Naive thymus-derived CD8-positive, alpha-beta T cell (primary cell): ENCODE measurements around the gene SLC38A11. TPM values are rescaled to one million over a fixed set of nuclear protein-coding genes. Genes with fewer than 3 reads are reported as not detected.
"Not testable (repeated sequence)": the region's sequence is repeated elsewhere in the genome, so short reads cannot be mapped to it uniquely, and the experiment has no call there.

Source experiments
- ATAC-seq, 2 donors: fragments of 150-1000 bp; cut with Tn5 transposase in 1 of 2; sonication (Bioruptor Pico), chemical (Tn5 transposase) in 1 of 2; 1 replicate in 1 of 2; 2 replicates in 1 of 2; pipeline ENCODE4 v1.10.0; 2021; ENCODE audit warnings: mild to moderate bottlenecking in 2 of 2, moderate library complexity in 2 of 2
- POLR2A ChIA-PET: fragments of 350-600 bp; sonication (Branson Sonifier 250); formaldehyde crosslinking; loops from one replicate; lab custom pipeline; 2021; ENCODE audit warnings: antibody characterized with exemption; lab: Charles Lee
- DNase-seq, 10 donors: peaks; one replicate each; pipeline versions ENCODE4 v3.0.0 to v3.0.0-alpha.2; 2020 to 2022
- H3K27ac Mint-ChIP-seq, 10 donors: one replicate each; pipeline ENCODE4 v1.8.0; 2020 to 2022; ENCODE audit warnings: mild to moderate bottlenecking in 10 of 10, mixed read lengths in 10 of 10, moderate library complexity in 4 of 10, inconsistent platforms in 1 of 10
- H3K27me3 Mint-ChIP-seq, 5 donors: one replicate each; pipeline ENCODE4 v1.8.0; 2021 to 2022; ENCODE audit warnings: mixed read lengths in 5 of 5
- H3K36me3 Mint-ChIP-seq, 3 donors: one replicate each; pipeline ENCODE4 v1.8.0; 2020 to 2022; ENCODE audit warnings: mixed read lengths in 3 of 3, mild to moderate bottlenecking in 2 of 3, inconsistent platforms in 1 of 3
- H3K4me1 Mint-ChIP-seq, 4 donors: one replicate each; pipeline ENCODE4 v1.8.0; 2021 to 2022; ENCODE audit warnings: mixed read lengths in 4 of 4
- H3K4me3 Mint-ChIP-seq, 10 donors: one replicate each; pipeline ENCODE4 v1.8.0; 2020 to 2022; ENCODE audit warnings: mild to moderate bottlenecking in 10 of 10, mixed read lengths in 10 of 10, moderate library complexity in 6 of 10, inconsistent platforms in 1 of 10
- H3K9me3 Mint-ChIP-seq, 9 donors: one replicate each; pipeline ENCODE4 v1.8.0; 2020 to 2022; ENCODE audit warnings: mixed read lengths in 9 of 9, mild to moderate bottlenecking in 3 of 9, inconsistent platforms in 1 of 9, moderate library complexity in 1 of 9
- polyA plus RNA-seq, 3 donors: library from polyadenylated mRNA; unstranded; fragments of 300-500 nt; fragmentation: Illumina TruSeq; gene quantifications; one replicate each; pipeline ENCODE4 v1.2.3, GENCODE V29; 2021
- total RNA-seq, 8 experiments: library from RNA in 2 of 8; stranded (reverse) in 2 of 8; gene quantifications; one replicate each; pipeline ENCODE4 v1.2.3 and lab custom pipeline; 2021 to 2026

SLC38A11 gene
- total and polyA plus RNA-seq, 5 experiments from 2014 or later: 0.42 to 0.74 TPM; not detected in 3

GRCh38 chr2:164859906-164860693, 95.2 kb downstream of the SLC38A11 start:
- H3K4me1 Mint-ChIP-seq, H3K4me3 Mint-ChIP-seq, H3K36me3 Mint-ChIP-seq, ATAC-seq, DNase-seq, H3K27me3 Mint-ChIP-seq, H3K27ac Mint-ChIP-seq, H3K9me3 Mint-ChIP-seq, POLR2A ChIA-PET: not testable (repeated sequence)

- Mint-ChIP-seq H3K4me3 (no peak overlapping the region), H3K4me1 (no peaks in the 10 kb centered on the region), H3K9me3 (peaks cover 0 to 10% (median 0%) of the 10 kb centered on the region in 9 donors), H3K27ac (no peak overlapping the region), H3K36me3 (no peaks in the 10 kb centered on the region), H3K27me3 (peaks cover 0 to 4% (median 1%) of the 10 kb centered on the region in 5 donors)
- POLR2A ChIA-PET: no interaction called here
- ATAC-seq (no peak), DNase-seq (no peak)
Measured at GRCh38 chr2:164859251-164859818, 96.0 kb downstream of the SLC38A11 start.

- Mint-ChIP-seq H3K9me3 (peaks cover 0 to 2% (median 0%) of the 10 kb centered on the region in 9 donors), H3K27me3 (peaks cover 1 to 7% (median 5%) of the 10 kb centered on the region in 5 donors), H3K36me3 (no peaks in the 10 kb centered on the region), H3K4me1 (peaks cover 0 to 2% (median 0%) of the 10 kb centered on the region in 4 donors), H3K27ac (no peak overlapping the region), H3K4me3 (no peak overlapping the region)
- POLR2A ChIA-PET: no interaction called here
- ATAC-seq (no peak), DNase-seq (no peak)
Measured at GRCh38 chr2:164852086-164852485, 103.2 kb downstream of the SLC38A11 start.

GRCh38 chr2:164850235-164850634, 105.1 kb downstream of the SLC38A11 start:
- Mint-ChIP-seq H3K27me3 (peaks cover 2 to 7% (median 5%) of the 10 kb centered on the region in 5 donors), H3K4me1 (peaks cover 0 to 2% (median 0%) of the 10 kb centered on the region in 4 donors), H3K4me3 (no peak overlapping the region), H3K9me3 (peaks cover 0 to 2% (median 0%) of the 10 kb centered on the region in 9 donors), H3K36me3 (no peaks in the 10 kb centered on the region), H3K27ac (no peak overlapping the region)
- DNase-seq (no peak), ATAC-seq (no peak)
- POLR2A ChIA-PET: no interaction called here

GRCh38 chr2:164849506-164849905, 105.8 kb downstream of the SLC38A11 start:
- Mint-ChIP-seq H3K27ac (no peak overlapping the region), H3K4me1 (peaks cover 0 to 2% (median 0%) of the 10 kb centered on the region in 4 donors), H3K36me3 (no peaks in the 10 kb centered on the region), H3K9me3 (peaks cover 0 to 2% (median 0%) of the 10 kb centered on the region in 9 donors), H3K4me3 (no peak overlapping the region), H3K27me3 (peaks cover 2 to 14% (median 5%) of the 10 kb centered on the region in 5 donors)
- DNase-seq (no peak), ATAC-seq (no peak)
- POLR2A ChIA-PET: no interaction called here

- no peaks in the 10 kb centered on the region for H3K36me3 Mint-ChIP-seq
- peaks cover 0 to 2% (median 0%) of the 10 kb centered on the region in 9 donors for H3K9me3 Mint-ChIP-seq
- POLR2A ChIA-PET: no interaction called here
- H3K4me1 Mint-ChIP-seq: peaks cover 0 to 2% (median 0%) of the 10 kb centered on the region in 4 donors
- DNase-seq: no peak
- H3K4me3 Mint-ChIP-seq: no peak overlapping the region
- H3K27me3 Mint-ChIP-seq: peaks cover 9 to 21% (median 12%) of the 10 kb centered on the region in 5 donors
- H3K27ac Mint-ChIP-seq: no peak overlapping the region
- no peak for ATAC-seq
Measured at GRCh38 chr2:164847981-164848741, 107.2 kb downstream of the SLC38A11 start.

- H3K9me3 Mint-ChIP-seq: peaks cover 0 to 2% (median 0%) of the 10 kb centered on the region in 9 donors
- peaks cover 9 to 21% (median 11%) of the 10 kb centered on the region in 5 donors for H3K27me3 Mint-ChIP-seq
- H3K36me3 Mint-ChIP-seq: no peaks in the 10 kb centered on the region
- peaks cover 0 to 4% (median 0%) of the 10 kb centered on the region in 4 donors for H3K4me1 Mint-ChIP-seq
- H3K27ac Mint-ChIP-seq: no peak overlapping the region
- ATAC-seq (no peak), DNase-seq (no peak)
- H3K4me3 Mint-ChIP-seq: no peak overlapping the region
- POLR2A ChIA-PET: no interaction called here
Measured at GRCh38 chr2:164847291-164847690, 108.0 kb downstream of the SLC38A11 start.

- Mint-ChIP-seq H3K27ac (no peak overlapping the region), H3K27me3 (peaks cover 7 to 21% (median 9%) of the 10 kb centered on the region in 5 donors), H3K36me3 (no peaks in the 10 kb centered on the region), H3K9me3 (peaks cover 0 to 2% (median 0%) of the 10 kb centered on the region in 9 donors), H3K4me1 (peaks cover 0 to 7% (median 1%) of the 10 kb centered on the region in 4 donors), H3K4me3 (no peak overlapping the region)
- POLR2A ChIA-PET: no interaction called here
- DNase-seq (no peak), ATAC-seq (no peak)
Measured at GRCh38 chr2:164846276-164846675, 109.0 kb downstream of the SLC38A11 start.

Other genes with a start within 250 kb of the SLC38A11 start
- gene COBLL1, start 113.7 kb downstream of the SLC38A11 start, total RNA-seq: 1 to 10 TPM; 4.2 to 5.6 TPM
- gene COBLL1, start 113.7 kb downstream of the SLC38A11 start, polyA plus RNA-seq: under 1 TPM in 1 of 3 donors, not detected in 2; 0.16 TPM
- gene SCN3A, start 248.5 kb upstream of the SLC38A11 start, total RNA-seq: under 1 TPM; 0.26 to 0.27 TPM
- gene SCN3A, start 248.5 kb upstream of the SLC38A11 start, polyA plus RNA-seq: not detected